GM21528 (cell line): ENCODE measurements around the gene SV2C.
"Not testable (repeated sequence)": the region's sequence is repeated elsewhere in the genome, so short reads cannot be mapped to it uniquely, and the experiment has no call there.

ENCODE experiments used
- ATAC-seq: cut with Tn5 transposase; IDR thresholded peaks from one replicate; pipeline ENCODE4 v1.9.1; 2021; ENCODE audit warnings: mild to moderate bottlenecking, moderate library complexity; ENCODE audit not compliant: unreplicated experiment, low FRiP score

SV2C gene

GRCh38 chr5:76197726-76198125 lies 114.5 kb downstream of the SV2C start:
- no peak for ATAC-seq

DNA sequence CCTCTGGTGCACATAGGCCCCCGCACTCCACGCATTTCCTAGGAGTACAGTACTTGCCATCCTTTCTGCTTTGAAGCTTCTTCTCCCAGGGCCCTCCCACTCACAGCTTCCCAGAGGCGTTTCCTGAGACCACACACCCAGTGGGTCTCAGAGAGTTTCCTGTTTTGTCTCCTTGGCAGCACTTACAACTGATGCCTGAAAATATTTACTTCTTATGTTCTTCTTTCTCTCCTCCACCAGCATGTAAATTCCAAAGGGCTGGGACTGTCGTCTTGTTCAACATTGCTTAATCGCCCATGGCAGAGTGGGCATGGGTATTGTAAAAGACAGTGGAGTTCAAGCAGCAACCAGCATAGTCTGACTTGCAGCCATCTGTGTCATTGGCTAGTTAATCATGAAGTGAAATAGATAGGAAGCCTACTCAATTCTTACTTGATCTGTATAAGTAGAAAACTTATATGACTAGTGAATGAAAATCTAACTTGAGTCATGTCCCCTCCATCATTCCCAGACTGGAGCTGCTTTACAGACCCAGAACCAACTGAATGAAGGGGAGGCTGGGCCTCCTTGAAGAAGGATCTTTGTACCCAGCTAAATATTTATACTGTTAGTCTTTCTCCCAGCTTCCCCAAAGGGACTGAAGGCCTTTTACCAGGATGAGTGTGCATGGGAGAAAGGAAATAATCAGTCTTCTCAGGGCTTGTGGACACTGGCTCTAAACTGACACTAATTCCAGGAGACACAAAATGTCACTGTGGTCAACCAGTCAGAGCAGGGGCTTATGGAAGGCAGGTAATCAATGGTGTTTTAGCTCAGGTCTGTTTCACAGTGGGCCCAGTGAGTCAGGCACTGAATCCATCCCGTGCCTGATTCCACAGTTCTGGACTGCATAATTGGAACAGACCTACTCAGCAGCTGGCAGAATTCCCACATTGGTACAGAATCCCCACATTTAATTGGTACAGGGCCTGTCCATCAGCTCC lies 116.4 kb downstream of the SV2C start:
- ATAC-seq, result no peak

GRCh38 chr5:76202182-76202581 lies 119.0 kb downstream of the SV2C start:
- ATAC-seq, result no peak

DNA sequence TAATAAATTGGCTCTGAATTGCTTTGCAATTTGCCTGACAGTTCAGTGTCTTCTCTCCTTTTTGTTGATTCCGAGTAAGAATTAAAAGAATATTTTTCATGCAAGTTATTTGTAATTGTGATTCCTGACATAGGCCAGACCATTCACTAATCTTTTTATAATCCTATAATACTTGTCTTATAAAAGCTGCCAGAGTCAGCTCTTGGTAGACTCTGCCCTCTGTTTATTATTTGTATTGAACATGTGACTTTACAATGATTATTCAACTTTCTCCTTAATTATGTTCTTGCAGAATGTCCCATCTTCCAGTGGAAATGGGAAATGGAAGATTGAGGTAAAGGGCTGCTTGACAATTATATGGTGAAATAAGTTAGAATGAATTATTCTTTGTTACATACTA lies 121.0 kb downstream of the SV2C start:
- no peak for ATAC-seq

GRCh38 chr5:76204713-76205112 lies 121.5 kb downstream of the SV2C start:
- ATAC-seq, result no peak

DNA sequence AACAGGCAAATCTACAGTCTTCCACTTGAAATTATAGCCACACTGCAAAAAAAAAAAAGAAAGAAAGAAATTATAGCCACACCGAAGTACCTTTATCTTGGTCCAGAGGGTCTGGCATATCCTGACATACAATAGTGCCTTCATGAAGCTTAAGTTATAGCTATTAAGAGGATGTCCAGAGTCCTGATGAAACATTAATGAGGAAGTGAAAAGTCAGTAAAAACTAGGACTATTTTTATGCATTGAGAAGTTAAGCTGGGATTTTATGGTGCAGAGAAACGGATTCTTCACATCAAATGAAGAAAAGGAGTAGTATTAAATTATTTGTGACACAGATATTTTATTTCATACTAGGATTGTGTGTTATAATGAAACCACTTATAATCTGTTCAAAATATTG lies 123.9 kb downstream of the SV2C start:
- no peak for ATAC-seq

GRCh38 chr5:76209297-76209696 lies 126.1 kb downstream of the SV2C start:
- ATAC-seq, result no peak

- no peak for ATAC-seq
Observed at GRCh38 chr5:76210946-76211345, 127.8 kb downstream of the SV2C start.

DNA sequence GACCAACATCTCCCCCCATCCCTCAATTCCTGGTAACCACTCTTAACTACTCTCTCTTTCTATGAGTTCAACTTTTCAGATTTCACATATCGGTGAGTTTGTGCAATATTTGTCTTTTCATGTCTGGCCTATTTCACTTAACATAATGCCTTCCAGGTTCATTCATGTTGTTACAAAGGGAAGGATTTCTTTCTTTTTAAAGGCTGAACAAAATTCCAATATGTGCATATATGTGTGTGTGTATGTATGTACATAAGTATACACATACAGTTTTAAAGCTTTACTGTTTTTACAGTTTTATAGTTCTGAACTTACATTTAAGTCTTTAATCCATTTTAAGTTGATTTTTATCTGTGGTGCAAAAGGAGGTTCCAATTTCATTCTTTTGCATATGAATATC lies 130.7 kb downstream of the SV2C start:
- ATAC-seq, result no peak

- no peak for ATAC-seq
Observed at GRCh38 chr5:76216748-76217147, 133.6 kb downstream of the SV2C start.

DNA sequence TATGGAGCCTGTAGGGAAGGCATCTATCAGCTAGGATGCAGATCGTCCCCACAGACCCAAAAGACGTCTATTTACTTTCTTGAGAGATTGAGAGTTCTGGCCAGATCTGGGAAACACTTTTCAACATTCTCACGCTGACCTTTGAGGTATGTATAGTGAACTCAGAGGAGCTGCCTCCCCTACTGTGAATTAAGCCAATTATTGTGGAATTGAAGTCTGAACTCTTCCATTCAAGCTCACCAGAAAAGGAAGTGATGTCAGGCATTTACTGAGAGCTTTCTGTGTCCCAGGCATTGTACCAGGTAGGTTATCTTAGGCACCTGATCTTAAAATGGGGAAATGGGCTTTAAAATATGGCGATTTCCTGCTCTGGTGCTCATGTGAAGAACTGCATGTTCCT lies 136.5 kb downstream of the SV2C start:
- ATAC-seq, result no peak

- no peak for ATAC-seq
Observed at GRCh38 chr5:76221311-76221710, 138.1 kb downstream of the SV2C start.

DNA sequence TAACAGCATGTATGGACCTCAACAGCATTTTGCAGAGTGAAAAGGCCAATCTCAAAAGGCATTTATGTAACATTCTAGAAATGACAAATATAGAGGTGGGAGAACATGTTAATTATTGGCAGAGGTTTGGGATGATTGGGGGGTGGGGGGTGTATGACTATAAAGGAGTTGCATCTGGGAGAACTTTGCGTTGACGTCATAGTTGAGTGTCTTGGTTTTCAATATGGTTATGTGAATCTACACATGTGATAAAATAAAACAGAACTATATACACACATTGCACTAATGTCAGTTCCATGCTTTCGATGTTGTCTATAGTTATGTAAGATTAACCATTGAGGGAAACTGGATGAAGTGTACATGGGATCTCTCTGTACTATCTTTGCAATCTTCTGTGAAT lies 139.1 kb downstream of the SV2C start:
- no peak for ATAC-seq

GRCh38 chr5:76223696-76224095 lies 140.5 kb downstream of the SV2C start:
- ATAC-seq, result no peak

DNA sequence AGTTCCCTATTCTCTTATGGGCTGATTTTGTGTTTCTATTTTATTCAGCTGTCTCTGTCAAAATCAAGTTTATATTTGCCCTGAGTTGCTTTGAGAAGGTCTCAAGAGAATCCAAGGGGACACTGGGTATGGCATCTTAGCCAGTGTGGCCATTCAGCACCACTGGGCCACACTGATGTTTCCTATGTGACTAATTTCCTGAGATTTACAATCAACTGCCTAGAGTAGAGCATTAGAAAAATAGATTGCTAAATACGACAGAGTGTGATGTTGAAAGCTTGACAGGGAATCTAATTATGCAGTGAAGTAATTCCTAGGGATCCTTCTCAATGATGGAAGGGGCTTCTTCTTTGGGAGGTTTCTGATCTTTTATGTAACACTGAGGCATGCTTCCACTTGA lies 141.7 kb downstream of the SV2C start:
- no peak for ATAC-seq

DNA sequence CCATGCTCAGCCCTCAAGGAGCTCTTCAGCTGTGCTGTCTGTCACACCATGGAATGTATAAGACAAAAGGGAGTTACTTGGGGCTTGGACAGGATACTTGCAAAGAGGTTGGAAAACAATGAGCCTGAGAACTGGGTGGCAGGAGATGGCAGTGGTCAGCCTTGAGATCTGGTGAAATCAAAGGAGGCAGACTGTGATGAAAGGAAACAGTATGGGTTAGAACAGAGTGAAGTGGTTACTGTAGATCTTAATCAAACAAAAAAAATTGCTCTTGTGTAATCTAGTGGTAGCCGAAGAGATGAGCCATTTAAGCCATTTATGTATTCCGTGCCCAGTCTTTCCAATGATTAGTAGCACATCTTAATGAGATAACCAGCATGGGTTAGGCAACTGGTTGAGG lies 142.2 kb downstream of the SV2C start:
- no peak for ATAC-seq

- no peak for ATAC-seq
Observed at GRCh38 chr5:76229900-76230299, 146.7 kb downstream of the SV2C start.

- no peak for ATAC-seq
Observed at GRCh38 chr5:76230711-76231285, 147.6 kb downstream of the SV2C start.

DNA sequence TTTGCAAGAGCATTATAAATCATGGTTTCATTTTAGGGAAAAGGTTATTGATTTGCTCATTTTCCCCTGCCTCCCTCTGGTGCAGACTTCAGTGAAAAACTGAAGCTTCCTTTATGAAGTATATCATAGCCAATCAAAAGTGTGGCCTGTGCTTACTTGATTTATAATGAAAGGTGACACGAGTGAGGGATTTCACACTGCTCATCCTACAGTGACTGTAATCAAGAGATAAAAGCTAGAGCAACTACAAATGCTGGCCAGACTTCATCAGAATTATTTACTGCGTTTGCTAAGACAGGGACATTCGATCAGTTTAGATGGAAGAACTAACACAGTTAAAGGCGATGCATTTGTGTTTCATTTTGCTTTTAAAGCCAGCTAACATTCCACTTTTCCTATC lies 151.5 kb downstream of the SV2C start:
- ATAC-seq, result no peak

DNA sequence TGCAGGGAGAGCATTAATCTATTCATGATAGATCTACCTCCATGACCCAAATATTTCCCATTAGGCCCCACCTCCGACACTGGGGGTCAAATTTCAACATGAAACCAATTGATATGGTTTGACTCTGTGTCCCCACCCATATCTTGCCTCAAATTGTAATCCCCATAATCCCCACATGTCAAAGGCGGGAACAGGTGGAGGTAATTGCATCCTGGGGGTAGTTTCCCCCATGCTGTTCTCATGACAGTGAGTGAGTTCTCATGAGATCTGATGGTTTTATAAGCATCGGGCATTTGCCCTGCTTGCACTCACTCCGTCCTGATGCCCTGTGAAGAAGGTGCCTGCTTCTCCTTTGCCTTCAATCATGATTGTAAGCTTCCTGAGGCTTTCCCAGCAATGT lies 153.5 kb downstream of the SV2C start:
- no peak for ATAC-seq

- no peak for ATAC-seq
Observed at GRCh38 chr5:76240336-76240735, 157.2 kb downstream of the SV2C start.

GRCh38 chr5:76242155-76242554 lies 159.0 kb downstream of the SV2C start:
- ATAC-seq, result not testable (repeated sequence)
